HEK293 (cell line): ENCODE data around the gene CS.
"Not testable (repeated sequence)": the region's sequence is repeated elsewhere in the genome, so short reads cannot be mapped to it uniquely, and the experiment has no call there.

Source experiments
- CTCF ChIA-PET: fragments of 350-600 bp; formaldehyde crosslinking; extraction: SDS; loops from one replicate; lab custom pipeline; 2021; ENCODE audit warnings: antibody characterized with exemption; lab: Yijun Ruan, JAX
- POLR2A ChIA-PET: fragments of 300-600 bp; formaldehyde crosslinking; extraction: SDS; loops from one replicate; lab custom pipeline; 2020; ENCODE audit warnings: antibody characterized with exemption, inconsistent platforms; lab: Yijun Ruan, JAX
- H3K27ac ChIP-seq: fragments of 200-500 bp; sonication (Bioruptor generic); 2 replicates; pipeline ENCODE4 v1.5.1; 2014; ENCODE audit warnings: low read depth, low read length, control low read depth, inconsistent platforms; ENCODE audit errors: extremely low read depth
- H3K36me3 ChIP-seq, 2 experiments: fragments of 200-500 bp in 1 of 2; sonication (Bioruptor generic) in 1 of 2; 1 replicate in 1 of 2; 2 replicates in 1 of 2; pipeline ENCODE4 v1.5.1; 2014 to 2017; ENCODE audit warnings: inconsistent platforms in 2 of 2, low read length in 2 of 2; ENCODE audit not compliant: control insufficient read depth in 2 of 2, insufficient read depth in 1 of 2
- H3K4me1 ChIP-seq: fragments of 200-500 bp; sonication (Bioruptor generic); 2 replicates; pipeline ENCODE4 v1.5.1; 2014; ENCODE audit warnings: mild to moderate bottlenecking, low read length, inconsistent platforms; ENCODE audit not compliant: control insufficient read depth, insufficient read depth
- H3K4me3 ChIP-seq: 2 replicates; pipeline ENCODE4 v1.5.1; 2011; ENCODE audit warnings: low read depth, mild to moderate bottlenecking, control low read depth, low read length, moderate library complexity
- H3K9me3 ChIP-seq: fragments of 200-500 bp; sonication (Bioruptor generic); 2 replicates; pipeline ENCODE4 v1.5.1; 2014; ENCODE audit warnings: low read depth, low read length, inconsistent platforms; ENCODE audit not compliant: control insufficient read depth, insufficient read depth
- BCL11B ChIP-seq: fragments of 450-650 bp; formaldehyde crosslinking; IDR thresholded peaks from 2 replicates; pipeline ENCODE4 v1.5.1; 2016; ENCODE audit warnings: low read depth, missing biosample characterization, missing genetic modification characterization
- EGR2 ChIP-seq: fragments of 450-650 bp; formaldehyde crosslinking; IDR thresholded peaks from 2 replicates; pipeline ENCODE4 v1.5.1; 2016; ENCODE audit warnings: low read depth, missing biosample characterization, missing genetic modification characterization
- FEZF1 ChIP-seq: fragments of 450-650 bp; formaldehyde crosslinking; IDR thresholded peaks from 2 replicates; pipeline ENCODE4 v1.5.1; 2016; ENCODE audit warnings: missing biosample characterization, missing genetic modification characterization
- MZF1 ChIP-seq: fragments of 450-650 bp; formaldehyde crosslinking; IDR thresholded peaks from 2 replicates; pipeline ENCODE4 v1.5.1; 2017; ENCODE audit warnings: missing biosample characterization, missing genetic modification characterization, borderline replicate concordance
- SCRT1 ChIP-seq: fragments of 450-650 bp; formaldehyde crosslinking; IDR thresholded peaks from 2 replicates; pipeline ENCODE4 v1.5.1; 2016; ENCODE audit warnings: missing biosample characterization, missing genetic modification characterization, borderline replicate concordance
- SCRT2 ChIP-seq: fragments of 450-650 bp; formaldehyde crosslinking; IDR thresholded peaks from 2 replicates; pipeline ENCODE4 v1.5.1; 2016; ENCODE audit warnings: missing biosample characterization, missing genetic modification characterization
- SP2 ChIP-seq: fragments of 450-650 bp; formaldehyde crosslinking; IDR thresholded peaks from 2 replicates; pipeline ENCODE4 v1.5.1; 2016; ENCODE audit warnings: missing biosample characterization, missing genetic modification characterization
- YY2 ChIP-seq: fragments of 450-650 bp; formaldehyde crosslinking; IDR thresholded peaks from 2 replicates; pipeline ENCODE4 v1.5.1; 2016; ENCODE audit warnings: missing biosample characterization, missing genetic modification characterization
- ZFP41 ChIP-seq: fragments of 450-650 bp; formaldehyde crosslinking; IDR thresholded peaks from 2 replicates; pipeline ENCODE4 v1.5.1; 2016; ENCODE audit warnings: missing biosample characterization, missing genetic modification characterization, borderline replicate concordance
- ZNF121 ChIP-seq: fragments of 450-650 bp; formaldehyde crosslinking; IDR thresholded peaks from 2 replicates; pipeline ENCODE4 v1.5.1; 2016; ENCODE audit warnings: missing biosample characterization, missing genetic modification characterization
- ZNF37A ChIP-seq: fragments of 450-650 bp; IDR thresholded peaks from 2 replicates; pipeline ENCODE4 v1.5.1; 2018; ENCODE audit warnings: missing biosample characterization, missing genetic modification characterization
- ZNF404 ChIP-seq: fragments of 450-650 bp; formaldehyde crosslinking; IDR thresholded peaks from 2 replicates; pipeline ENCODE4 v1.5.1; 2017; ENCODE audit warnings: missing biosample characterization, missing genetic modification characterization
- ZNF473 ChIP-seq: fragments of 450-650 bp; formaldehyde crosslinking; IDR thresholded peaks from 2 replicates; pipeline ENCODE4 v1.5.1; 2017; ENCODE audit warnings: missing biosample characterization, missing genetic modification characterization
- ZNF529 ChIP-seq: fragments of 450-650 bp; formaldehyde crosslinking; IDR thresholded peaks from 2 replicates; pipeline ENCODE4 v1.5.1; 2017; ENCODE audit warnings: missing genetic modification characterization, missing biosample characterization; ENCODE audit not compliant: insufficient replicate concordance
- ZNF555 ChIP-seq: fragments of 450-650 bp; formaldehyde crosslinking; conservative IDR thresholded peaks from 2 replicates; pipeline ENCODE4 v1.5.1; 2017; ENCODE audit warnings: missing biosample characterization, mild to moderate bottlenecking, missing genetic modification characterization, inconsistent platforms
- ZNF585B ChIP-seq: fragments of 450-650 bp; formaldehyde crosslinking; IDR thresholded peaks from 2 replicates; pipeline ENCODE4 v1.5.1; 2016; ENCODE audit warnings: missing biosample characterization, missing genetic modification characterization
- ZNF600 ChIP-seq: fragments of 450-650 bp; formaldehyde crosslinking; IDR thresholded peaks from 2 replicates; pipeline ENCODE4 v1.5.1; 2016; ENCODE audit warnings: missing biosample characterization, missing genetic modification characterization
- ZNF747 ChIP-seq: fragments of 450-650 bp; formaldehyde crosslinking; IDR thresholded peaks from 2 replicates; pipeline ENCODE4 v1.5.1; 2016; ENCODE audit warnings: missing biosample characterization, missing genetic modification characterization
- ZNF776 ChIP-seq: fragments of 450-650 bp; formaldehyde crosslinking; IDR thresholded peaks from 2 replicates; pipeline ENCODE4 v1.5.0; 2017; ENCODE audit warnings: missing biosample characterization, missing genetic modification characterization, borderline replicate concordance
- TF ChIP-seq, protein P1 (sequence below): fragments of 450-650 bp; formaldehyde crosslinking; IDR thresholded peaks from 2 replicates; pipeline ENCODE4 v1.5.1; 2017; ENCODE audit warnings: missing biosample characterization, missing genetic modification characterization
- TF ChIP-seq, protein P2 (sequence below): fragments of 450-650 bp; formaldehyde crosslinking; IDR thresholded peaks from 2 replicates; pipeline ENCODE4 v1.5.1; 2016; ENCODE audit warnings: missing biosample characterization, missing genetic modification characterization
- TF ChIP-seq, protein P3 (sequence below): fragments of 450-650 bp; formaldehyde crosslinking; IDR thresholded peaks from 2 replicates; pipeline ENCODE4 v1.5.1; 2016; ENCODE audit warnings: missing biosample characterization, missing genetic modification characterization

CS gene

DNA sequence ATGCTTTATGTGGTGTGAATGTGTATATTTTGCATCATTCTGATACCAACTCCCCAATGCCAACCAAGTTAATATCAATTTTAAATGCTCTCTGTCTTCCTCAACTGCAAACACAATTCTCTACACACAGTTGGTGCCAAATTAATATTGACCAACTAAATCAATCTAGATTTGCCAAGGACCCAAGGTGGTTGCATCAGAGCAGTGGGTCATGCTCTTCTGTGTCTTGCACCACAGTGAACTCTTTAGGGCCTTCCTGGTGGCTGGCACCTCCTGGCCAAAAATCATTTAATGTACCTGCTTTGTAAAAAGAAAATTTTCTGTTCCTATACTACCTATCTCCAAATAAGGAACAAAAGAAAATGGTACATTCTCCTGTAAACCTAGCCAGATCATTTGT lies 19.3 kb downstream of the CS start (continued):
- TF ChIP-seq SCRT1 (tag by site-specific recombination) (no peak), ZNF404 (tag by site-specific recombination) (no peak), ZNF473 (tag by site-specific recombination) (no peak), FEZF1 (tag by site-specific recombination) (no peak), ZFP41 (no peak), ZNF600 (tag by site-specific recombination) (no peak), YY2 (tag by site-specific recombination) (no peak)

DNA sequence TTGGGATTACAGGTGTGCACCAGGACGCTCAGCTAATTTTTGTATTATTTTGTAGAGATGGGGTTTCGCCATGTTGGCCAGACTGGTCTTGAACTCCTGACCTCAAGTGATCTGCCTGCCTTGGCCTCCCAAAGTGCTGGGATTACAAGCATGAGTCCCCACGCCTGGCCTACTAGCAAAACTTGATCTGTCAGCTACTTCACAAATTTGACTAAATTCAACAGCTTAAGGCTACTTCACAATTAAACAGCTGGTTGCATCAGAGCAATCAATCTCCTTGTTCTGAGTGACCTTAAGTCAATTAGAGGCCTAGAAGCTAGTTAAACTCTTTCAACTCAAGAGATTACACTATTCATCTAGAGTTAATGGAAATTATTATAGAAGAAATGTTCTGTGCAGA lies 21.2 kb downstream of the CS start:
- POLR2A ChIA-PET = interaction anchor here (0.7 to 0.8 kb wide), 2 partner anchors 11 to 105 kb away, joined by 3 to 4 read pairs; no protein-coding TSS in a partner anchor
- TF ChIP-seq MZF1 (tag by site-specific recombination) (no peak), ZNF747 (no peak), YY2 (tag by site-specific recombination) (no peak)
- Histone ChIP-seq H3K4me1 (no peaks in the 10 kb centered on the region), H3K4me3 (no peak overlapping the region), H3K27ac (no peak overlapping the region), H3K36me3 (peaks cover 88 to 92% of the 10 kb centered on the region in 2 experiments), H3K9me3 (no peaks in the 10 kb centered on the region)
- CTCF ChIA-PET = interaction anchor here (0.8 to 1.1 kb wide), 2 partner anchors 12 to 21 kb away, joined by 3 to 4 read pairs; partner anchors contain the start of gene ANKRD52

- Histone ChIP-seq H3K4me1 (no peaks in the 10 kb centered on the region), H3K4me3 (no peak overlapping the region), H3K27ac (no peak overlapping the region), H3K36me3 (peaks cover 61 to 94% of the 10 kb centered on the region in 2 experiments)
- CTCF ChIA-PET = interaction anchor here (0.6 to 1.2 kb wide), 3 partner anchors 11 to 1861 kb away, joined by 3 to 8 read pairs (median 3); no protein-coding TSS in a partner anchor
- TF ChIP-seq EGR2 (tag by site-specific recombination) (no peak), ZNF121 (peak; percentile 92)
- TF ChIP-seq, all 188 proteins: peak for 1
- H3K9me3 ChIP-seq = no peaks in the 10 kb centered on the region
- POLR2A ChIA-PET = no interaction called here
Observed at GRCh38 chr12:56274299-56274698, 25.8 kb downstream of the CS start.

GRCh38 chr12:56272468-56272867 lies 27.7 kb downstream of the CS start:
- ChIA-PET CTCF (interaction anchor here (0.6 to 0.7 kb wide), 3 partner anchors 13 to 323 kb away, joined by 3 to 4 read pairs (median 4); no protein-coding TSS in a partner anchor), POLR2A (interaction anchor here (1.0 to 1.3 kb wide), 2 partner anchors 13 to 27 kb away, joined by 4 read pairs; no protein-coding TSS in a partner anchor)
- peak; percentile 16; the same call in 1 of the 2 replicates for TF ChIP-seq SCRT2 (tag by site-specific recombination)
- H3K27ac ChIP-seq, H3K4me3 ChIP-seq, H3K9me3 ChIP-seq, H3K4me1 ChIP-seq: not testable (repeated sequence)
- H3K36me3 ChIP-seq = peaks cover 42 to 83% of the 10 kb centered on the region in 2 experiments

DNA sequence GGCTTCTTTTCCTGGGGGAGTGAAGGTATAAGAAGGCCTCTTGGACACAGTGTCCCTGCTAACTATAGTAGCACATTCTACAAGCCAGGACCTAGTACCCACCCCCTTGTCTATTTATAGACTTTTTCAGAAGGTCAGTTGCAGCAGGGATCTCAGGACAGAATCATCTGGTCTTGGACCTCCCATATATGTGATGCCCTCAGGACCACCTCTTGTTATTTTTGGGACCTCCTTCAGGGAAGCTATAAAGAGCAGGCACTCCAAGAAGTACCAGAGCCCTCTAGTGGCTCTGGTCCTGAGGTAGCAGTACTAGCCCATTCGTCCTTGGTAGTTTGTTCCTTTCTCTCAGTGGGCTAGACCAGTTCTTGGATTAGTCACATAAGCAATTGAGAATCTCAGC lies 29.1 kb downstream of the CS start:
- H3K27ac ChIP-seq = no peak overlapping the region; the same call in 1 of the 2 replicates
- H3K4me1 ChIP-seq = no peaks in the 10 kb centered on the region; the same call in 1 of the 2 replicates
- H3K9me3 ChIP-seq = no peaks in the 10 kb centered on the region
- POLR2A ChIA-PET = no interaction called here
- CTCF ChIA-PET = interaction anchor here (0.6 to 1.6 kb wide), 7 partner anchors 14 to 79 kb away, joined by 3 to 4 read pairs (median 3); partner anchors contain the start of gene RNF41
- H3K4me3 ChIP-seq = no peak overlapping the region
- peaks cover 31 to 72% of the 10 kb centered on the region in 2 experiments for H3K36me3 ChIP-seq
- no peak for TF ChIP-seq BCL11B (tag by site-specific recombination)
- TF ChIP-seq ZNF37A (tag by site-specific recombination) = no peak
- TF ChIP-seq ZNF529 (tag by site-specific recombination) = no peak
- TF ChIP-seq ZNF585B (tag by site-specific recombination) = no peak
- TF ChIP-seq ZNF555 (tag by site-specific recombination) = no peak
- TF ChIP-seq, protein P1, sequence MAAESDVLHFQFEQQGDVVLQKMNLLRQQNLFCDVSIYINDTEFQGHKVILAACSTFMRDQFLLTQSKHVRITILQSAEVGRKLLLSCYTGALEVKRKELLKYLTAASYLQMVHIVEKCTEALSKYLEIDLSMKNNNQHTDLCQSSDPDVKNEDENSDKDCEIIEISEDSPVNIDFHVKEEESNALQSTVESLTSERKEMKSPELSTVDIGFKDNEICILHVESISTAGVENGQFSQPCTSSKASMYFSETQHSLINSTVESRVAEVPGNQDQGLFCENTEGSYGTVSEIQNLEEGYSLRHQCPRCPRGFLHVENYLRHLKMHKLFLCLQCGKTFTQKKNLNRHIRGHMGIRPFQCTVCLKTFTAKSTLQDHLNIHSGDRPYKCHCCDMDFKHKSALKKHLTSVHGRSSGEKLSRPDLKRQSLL (tag by site-specific recombination) = no peak
- TF ChIP-seq, protein P2, sequence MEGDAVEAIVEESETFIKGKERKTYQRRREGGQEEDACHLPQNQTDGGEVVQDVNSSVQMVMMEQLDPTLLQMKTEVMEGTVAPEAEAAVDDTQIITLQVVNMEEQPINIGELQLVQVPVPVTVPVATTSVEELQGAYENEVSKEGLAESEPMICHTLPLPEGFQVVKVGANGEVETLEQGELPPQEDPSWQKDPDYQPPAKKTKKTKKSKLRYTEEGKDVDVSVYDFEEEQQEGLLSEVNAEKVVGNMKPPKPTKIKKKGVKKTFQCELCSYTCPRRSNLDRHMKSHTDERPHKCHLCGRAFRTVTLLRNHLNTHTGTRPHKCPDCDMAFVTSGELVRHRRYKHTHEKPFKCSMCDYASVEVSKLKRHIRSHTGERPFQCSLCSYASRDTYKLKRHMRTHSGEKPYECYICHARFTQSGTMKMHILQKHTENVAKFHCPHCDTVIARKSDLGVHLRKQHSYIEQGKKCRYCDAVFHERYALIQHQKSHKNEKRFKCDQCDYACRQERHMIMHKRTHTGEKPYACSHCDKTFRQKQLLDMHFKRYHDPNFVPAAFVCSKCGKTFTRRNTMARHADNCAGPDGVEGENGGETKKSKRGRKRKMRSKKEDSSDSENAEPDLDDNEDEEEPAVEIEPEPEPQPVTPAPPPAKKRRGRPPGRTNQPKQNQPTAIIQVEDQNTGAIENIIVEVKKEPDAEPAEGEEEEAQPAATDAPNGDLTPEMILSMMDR = 0 out of 2 replicates have a peak, but pooled peaks have one; percentile 37
- no peak for TF ChIP-seq ZNF776
- no peak for TF ChIP-seq SP2 (tag by site-specific recombination)
- TF ChIP-seq, protein P3, sequence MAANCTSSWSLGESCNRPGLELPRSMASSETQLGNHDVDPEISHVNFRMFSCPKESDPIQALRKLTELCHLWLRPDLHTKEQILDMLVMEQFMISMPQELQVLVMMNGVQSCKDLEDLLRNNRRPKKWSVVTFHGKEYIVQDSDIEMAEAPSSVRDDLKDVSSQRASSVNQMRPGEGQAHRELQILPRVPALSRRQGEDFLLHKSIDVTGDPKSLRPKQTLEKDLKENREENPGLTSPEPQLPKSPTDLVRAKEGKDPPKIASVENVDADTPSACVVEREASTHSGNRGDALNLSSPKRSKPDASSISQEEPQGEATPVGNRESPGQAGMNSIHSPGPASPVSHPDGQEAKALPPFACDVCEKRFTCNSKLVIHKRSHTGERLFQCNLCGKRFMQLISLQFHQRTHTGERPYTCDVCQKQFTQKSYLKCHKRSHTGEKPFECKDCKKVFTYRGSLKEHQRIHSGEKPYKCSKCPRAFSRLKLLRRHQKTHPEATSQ (tag by site-specific recombination) = no peak
